Stimulated activated CD4-positive, alpha-beta T cell treated with anti-CD3 and anti-CD28 coated beads, Interleukin-1b, Interleukin-23, amount 100 ng/mL, for 4 hours (primary cell): ENCODE data around the gene C11orf16.
"Not testable (repeated sequence)": the region's sequence is repeated elsewhere in the genome, so short reads cannot be mapped to it uniquely, and the experiment has no call there.

Source experiments
- DNase-seq, 2 donors: peaks; one replicate each; pipeline ENCODE4 v3.0.0-alpha.2; 2020; ENCODE audit warnings: low read depth in 2 of 2

C11orf16 gene, protein sequence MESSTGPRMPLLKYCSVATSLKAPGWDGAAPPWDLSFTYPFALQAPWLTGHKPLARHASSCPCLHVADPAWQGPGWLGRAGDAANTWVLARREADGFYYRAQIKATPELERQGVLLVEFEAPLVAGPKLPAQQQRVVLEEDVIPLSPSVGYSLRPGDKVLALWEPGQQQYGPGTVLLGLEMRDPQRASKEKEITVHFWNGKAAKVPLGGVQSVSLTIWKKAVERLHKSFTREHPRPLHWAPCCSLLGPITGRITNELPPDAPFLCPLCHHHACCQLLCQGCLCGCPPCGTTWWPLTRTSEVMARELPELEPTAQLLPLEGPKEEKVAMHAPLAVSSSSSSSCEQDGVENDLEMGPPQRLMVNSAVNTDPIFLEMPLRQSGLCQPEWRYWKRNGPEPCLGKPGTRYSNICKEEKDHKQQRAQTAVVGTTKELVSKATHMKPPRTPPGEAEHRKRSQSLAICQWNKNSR

GRCh38 chr11:8932564-8933180 lies at the start of gene C11orf16:
TSS of gene C11orf16 (minus strand) at chr11:8932947. CDS start at chr11:8932308, 639 bp downstream.
- DNase-seq: no peak

DNA sequence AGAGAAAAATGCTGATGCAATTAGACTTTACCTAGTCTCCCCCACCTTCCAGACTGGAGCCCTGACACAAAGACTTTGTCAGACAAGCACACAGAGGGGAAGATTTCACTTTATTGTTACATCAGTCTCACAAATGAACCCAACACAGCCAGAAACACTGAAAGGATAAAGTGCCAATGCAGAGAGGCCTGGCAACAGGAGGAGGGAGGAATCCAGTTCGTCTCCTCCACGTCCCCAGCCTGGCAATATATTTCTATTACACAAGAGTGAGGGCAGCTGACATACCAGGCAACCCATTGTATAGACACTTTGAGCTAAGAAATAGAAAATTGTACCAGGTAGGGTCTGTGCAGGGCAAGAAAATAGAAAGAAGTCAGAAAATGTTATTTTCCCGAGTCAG lies 47.7 kb upstream of the C11orf16 start:
- DNase-seq: no peak

DNA sequence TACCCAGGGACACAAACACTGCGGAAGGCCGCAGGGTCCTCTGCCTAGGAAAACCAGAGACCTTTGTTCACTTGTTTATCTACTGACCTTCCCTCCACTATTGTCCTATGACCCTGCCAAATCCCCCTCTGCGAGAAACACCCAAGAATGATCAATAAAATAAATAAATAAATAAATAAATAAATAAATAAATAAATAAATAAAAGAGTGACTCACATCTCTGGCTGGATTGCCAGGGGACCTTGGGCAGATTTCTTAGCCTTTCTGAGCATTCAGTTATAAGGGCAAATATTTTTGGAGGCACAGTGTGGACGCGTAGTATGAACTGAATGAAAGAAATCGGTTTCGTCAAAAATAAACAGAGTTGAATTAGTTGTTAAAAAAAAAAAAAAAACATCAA lies 46.6 kb upstream of the C11orf16 start:
- not testable (repeated sequence) for DNase-seq

DNA sequence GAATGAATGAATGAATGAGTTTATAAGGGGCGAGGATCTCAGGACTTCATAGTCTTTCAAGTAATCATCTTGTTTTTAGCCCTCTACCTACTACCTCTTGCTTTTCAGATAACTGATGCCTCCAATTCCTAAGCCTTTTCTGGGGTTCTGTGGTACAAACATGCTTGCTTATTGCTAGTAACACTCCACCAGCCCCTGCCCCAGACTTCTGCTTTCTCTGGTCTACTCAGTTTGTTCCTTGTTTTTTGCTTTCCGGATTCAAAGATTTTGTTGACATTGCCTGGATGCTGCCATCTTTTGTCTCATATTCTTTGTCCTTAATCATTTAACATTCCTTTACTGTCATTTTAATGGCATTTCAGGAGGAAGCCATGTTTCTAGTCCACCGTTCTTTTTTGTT lies 40.4 kb upstream of the C11orf16 start:
- DNase-seq: no peak

DNA sequence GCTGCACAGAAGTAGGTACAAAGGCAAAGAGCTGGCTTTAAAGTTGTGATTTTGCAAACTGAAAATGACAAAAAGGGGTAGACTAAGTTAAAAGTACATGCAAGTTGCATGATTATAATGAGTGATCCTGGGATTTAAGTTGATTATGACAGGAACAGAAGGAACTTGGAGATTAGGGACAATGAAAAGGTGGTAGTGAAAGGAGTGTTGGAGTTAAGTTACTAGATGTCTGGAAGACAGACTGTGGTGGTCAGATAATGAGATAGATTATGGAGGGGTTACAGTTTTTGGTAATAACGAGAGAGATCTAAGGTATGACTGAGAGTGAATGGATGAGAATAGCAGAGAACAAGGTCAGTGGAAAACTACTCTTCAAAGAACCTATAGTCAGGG lies 39.2 kb upstream of the C11orf16 start:
- DNase-seq: no peak

DNA sequence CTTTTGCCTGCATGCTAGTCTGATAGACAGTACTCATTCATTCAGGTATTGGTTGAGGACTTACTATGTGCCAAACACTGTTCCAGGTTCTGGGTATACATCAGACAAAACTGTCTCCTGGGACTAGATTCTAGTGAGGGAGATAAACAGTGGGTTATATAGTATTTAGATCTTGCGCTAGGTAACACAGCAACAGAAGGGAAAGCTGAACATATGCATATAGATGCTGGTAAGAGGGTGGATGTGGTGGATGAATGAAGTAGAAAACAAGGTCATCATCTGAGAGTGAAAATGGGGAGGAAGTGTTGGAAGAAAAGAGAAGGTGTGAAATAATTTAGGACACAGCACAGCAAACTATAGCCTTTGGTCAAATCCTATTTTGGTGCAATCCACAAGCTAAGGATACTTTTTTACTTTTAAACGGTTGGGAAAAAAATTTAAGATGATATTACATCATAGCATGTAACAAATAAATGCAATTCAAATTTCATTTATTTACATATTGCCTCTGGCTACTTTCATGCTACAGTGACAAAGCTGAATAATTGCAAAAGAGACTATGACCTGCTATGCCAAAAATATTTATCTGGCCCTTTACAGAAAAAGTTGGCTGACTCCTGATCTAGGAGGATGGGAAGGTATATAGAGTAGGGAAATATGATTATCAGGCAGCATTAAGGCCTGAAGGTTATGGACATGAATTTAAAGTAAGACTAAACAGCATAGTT lies 38.6 kb upstream of the C11orf16 start:
- no peak for DNase-seq

DNA sequence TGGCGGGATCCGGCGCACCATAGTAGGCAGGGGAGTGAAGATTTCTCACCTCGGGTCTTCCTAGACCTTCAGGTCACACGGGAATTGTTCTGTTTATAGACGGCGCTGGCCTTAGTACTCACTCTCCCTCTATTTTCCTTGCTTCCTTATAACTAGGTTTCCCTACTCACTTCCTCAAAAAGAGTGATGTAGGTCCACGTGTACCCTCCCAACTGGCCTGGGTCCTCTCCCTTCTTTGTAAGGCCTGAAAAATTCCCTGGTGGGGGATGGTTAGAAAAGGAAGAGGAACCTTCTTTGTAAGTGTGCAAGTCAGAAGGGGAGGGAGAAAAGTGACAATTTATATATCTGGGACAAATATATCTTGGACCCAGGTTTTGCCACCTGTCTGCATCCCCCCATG lies 34.4 kb upstream of the C11orf16 start:
- no peak for DNase-seq

- DNase-seq: peak; percentile 48 to 76
Observed at GRCh38 chr11:8964324-8965320, 31.9 kb upstream of the C11orf16 start, which contains the start of gene TMEM9B. TSS of gene TMEM9B (minus strand) at chr11:8964442. CDS start at chr11:8964313, 129 bp downstream.

DNA sequence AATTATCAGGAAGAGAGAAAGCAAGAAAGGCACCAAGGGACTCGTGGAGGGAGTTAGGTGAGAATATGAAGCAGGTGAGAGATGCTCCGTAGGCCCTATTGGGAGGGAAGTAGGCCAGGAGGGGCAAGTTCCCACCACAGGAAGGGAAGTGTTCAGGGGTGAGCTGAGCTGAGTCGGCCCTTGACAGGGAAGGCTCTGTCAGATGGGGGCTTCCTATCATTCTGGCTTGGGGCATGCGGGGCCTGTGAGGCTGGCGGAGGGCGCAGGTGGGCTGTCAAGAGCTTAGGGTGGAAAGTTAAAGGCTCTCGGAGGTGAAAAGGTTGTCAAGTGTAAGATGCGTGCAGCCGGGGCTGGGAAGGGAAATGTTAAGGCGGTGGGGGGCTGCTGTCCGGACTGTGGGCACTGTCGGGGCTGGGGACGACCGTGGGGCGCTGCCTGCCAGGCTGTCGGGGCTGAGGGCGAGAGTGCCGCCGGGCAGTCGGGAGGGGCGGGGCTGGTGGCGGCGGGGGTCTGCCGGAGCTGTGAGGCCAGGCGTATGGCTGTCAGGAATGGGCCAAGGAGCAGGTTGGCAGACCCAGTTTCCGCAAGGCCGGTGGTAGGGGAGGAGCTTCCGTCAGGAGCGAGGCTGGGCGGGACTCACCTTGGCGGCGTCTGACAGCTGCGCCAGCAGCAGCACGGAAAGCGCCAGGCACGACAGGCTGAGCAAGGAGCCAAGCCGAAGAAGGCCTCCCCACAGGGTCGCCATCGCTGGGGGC lies 31.0 kb upstream of the C11orf16 start:
- DNase-seq: peak; percentile 63 to 70

DNA sequence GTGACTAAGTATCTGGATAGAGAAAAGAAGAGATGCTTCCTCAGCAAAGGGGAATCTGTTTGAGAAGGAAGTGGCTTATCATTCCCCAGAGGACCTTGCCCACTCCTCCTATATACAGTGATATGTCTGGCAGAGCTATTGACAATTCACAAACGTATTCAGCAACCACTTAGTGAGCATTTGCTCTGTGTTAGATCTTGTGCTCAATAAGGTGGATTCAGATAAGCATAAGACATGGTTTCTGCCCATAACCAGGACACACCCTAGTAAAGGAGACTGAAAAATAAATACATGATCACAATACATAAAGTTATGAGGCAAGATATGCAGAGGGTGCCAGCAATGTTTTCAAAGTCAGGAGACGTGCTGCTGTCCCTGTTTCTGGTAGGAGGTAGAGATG lies 30.1 kb upstream of the C11orf16 start:
- DNase-seq: no peak

DNA sequence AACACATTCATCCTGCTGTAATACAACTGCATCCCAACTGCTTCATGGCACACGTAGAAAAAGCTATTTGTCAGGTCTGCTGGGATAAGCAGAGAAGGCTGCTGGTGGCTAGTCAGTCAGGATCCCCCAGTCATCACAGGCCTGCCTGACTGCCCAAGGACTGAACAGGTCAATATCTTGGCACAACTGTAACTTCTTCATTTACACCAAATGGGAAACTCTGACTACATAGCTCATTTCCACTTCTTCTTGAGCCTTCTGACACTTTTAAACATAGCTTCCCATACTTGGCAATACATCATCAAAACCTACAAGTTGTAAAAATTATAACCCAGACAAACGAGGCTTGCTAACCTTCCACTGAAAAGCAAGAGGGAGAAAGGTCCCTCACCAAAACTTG lies 28.7 kb upstream of the C11orf16 start:
- DNase-seq: no peak

- peak in 1 of 2 donors; percentile 14 for DNase-seq
Observed at GRCh38 chr11:8959546-8960166, 26.9 kb upstream of the C11orf16 start.

DNA sequence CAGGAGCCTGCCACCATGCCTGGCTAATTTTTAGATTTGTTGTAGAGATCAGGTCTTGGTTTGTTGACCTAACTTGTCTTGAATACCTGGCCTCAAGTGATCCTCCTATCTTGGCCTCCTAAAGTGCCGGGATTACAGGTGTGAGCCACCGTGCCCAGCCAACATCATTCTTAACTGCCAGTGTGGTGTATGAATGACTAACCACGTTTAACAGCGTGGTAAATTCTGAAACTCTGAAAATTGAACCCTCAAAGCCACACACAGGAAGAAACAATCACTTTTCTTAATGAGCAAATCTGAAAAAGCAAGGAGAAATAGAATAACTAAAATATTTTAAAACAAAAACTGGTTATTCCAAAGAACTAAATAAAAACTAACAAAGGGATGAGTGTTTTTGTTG lies 24.1 kb upstream of the C11orf16 start:
- DNase-seq: no peak

- no peak for DNase-seq
Observed at GRCh38 chr11:8948886-8949285, 16.1 kb upstream of the C11orf16 start.

DNA sequence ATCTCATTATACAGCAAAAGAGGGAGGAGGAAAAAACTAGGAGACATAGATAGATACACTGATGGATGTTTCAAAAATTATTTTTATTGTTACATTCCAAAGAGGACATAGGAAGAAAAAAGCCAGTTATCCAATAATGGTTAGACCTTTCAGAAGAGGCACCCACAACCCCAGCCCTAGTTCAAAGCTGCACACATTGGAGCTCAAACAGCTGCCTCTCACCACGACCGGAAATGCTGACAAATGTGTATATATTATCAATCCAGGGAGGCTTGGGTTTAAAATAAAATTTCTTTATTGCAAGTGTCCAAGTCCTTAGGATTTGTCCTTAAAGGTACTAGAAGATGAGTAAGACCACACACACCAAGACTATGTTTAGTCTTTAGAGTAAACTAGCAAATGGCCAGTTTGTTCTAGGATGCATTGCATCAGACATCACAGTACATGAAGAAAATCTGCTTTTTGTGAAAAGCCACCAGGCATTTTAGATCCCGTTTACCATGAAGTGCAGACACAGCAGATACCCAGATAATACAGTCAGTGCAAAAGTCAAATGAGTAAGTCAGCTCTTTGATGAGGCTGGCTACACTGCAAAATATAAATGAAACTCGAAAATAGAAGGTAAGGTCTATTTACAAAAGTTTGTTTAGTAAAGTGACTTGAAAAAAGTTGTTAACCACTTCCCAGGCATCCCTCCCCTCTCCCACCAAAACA lies 14.6 kb upstream of the C11orf16 start:
- no peak for DNase-seq

GRCh38 chr11:8942518-8943066 lies 9.8 kb upstream of the C11orf16 start, which contains the start of gene ASCL3:
TSS of gene ASCL3 (minus strand) at chr11:8943016. CDS start at chr11:8938161, 4,855 bp downstream.
- no peak for DNase-seq

- DNase-seq: no peak
Observed at GRCh38 chr11:8941341-8942103, 8.8 kb upstream of the C11orf16 start.

- no peak for DNase-seq
Observed at GRCh38 chr11:8937659-8938058, 4.9 kb upstream of the C11orf16 start.
